ENCODE data around the gene MYH16. TPM values are rescaled to one million over a fixed set of nuclear protein-coding genes. Genes with fewer than 3 reads are reported as not detected.
"Not testable (repeated sequence)": the region's sequence is repeated elsewhere in the genome, so short reads cannot be mapped to it uniquely, and the experiment has no call there.

MYH16 gene
- total RNA-seq, 1 experiment from 2014 or later = 2.8 TPM

GRCh38 chr7:99352247-99352646 is 79.6 kb downstream of the MYH16 start:
- POLR2A ChIA-PET (ENCODE audit: unreplicated experiment) = no interaction called here
- H3K4me2 ChIP-seq (ENCODE audit: low read length) = no peak overlapping the region
- H3K9ac ChIP-seq (ENCODE audit: low read length) = no peak overlapping the region
- no peaks in the 10 kb centered on the region for H3K9me3 ChIP-seq (ENCODE audit: low read length)
- no peaks in the 10 kb centered on the region for H3K27me3 ChIP-seq (ENCODE audit: low read length)
- DNase-seq (no peak), ATAC-seq (no peak)
- H3K4me3 ChIP-seq (ENCODE audit: low read length) = no peak overlapping the region
- H3K4me1 ChIP-seq (ENCODE audit: insufficient read depth, low read length) = no peaks in the 10 kb centered on the region
- no peak overlapping the region for H2AFZ ChIP-seq (ENCODE audit: low read length)
- H3K9me2 ChIP-seq (replicated peaks; ENCODE audit: low read length) = no peaks in the 10 kb centered on the region
- no TSS peak for BruUV-seq (replicated peaks)
- no peaks in the 10 kb centered on the region for H4K20me1 ChIP-seq (ENCODE audit: low read length)
- no peaks in the 10 kb centered on the region for H3F3A ChIP-seq (ENCODE audit: low read length, unreplicated experiment)
- H3K79me2 ChIP-seq (ENCODE audit: low read length) = no peaks in the 10 kb centered on the region
- H3K27ac ChIP-seq (ENCODE audit: low read length) = no peak overlapping the region
- CTCF ChIA-PET = no interaction called here
- TF ChIP-seq CTCF (conservative IDR thresholded peaks at IDR 0.05; ENCODE audit: low read depth, low read length) = no peak
- TF ChIP-seq EZH2 (IDR thresholded peaks at IDR 0.05; ENCODE audit: low read length, unreplicated experiment) = no peak
- no peak for TF ChIP-seq EZH2phosphoT487 (IDR thresholded peaks at IDR 0.05; ENCODE audit: borderline replicate concordance, low read length)
- intact Hi-C loops (cut with micrococcal nuclease) = no loop called here
- peaks cover 21% of the 10 kb centered on the region; the same call in 1 of the 2 replicates for H3K36me3 ChIP-seq (ENCODE audit: low read depth, low read length)

DNA sequence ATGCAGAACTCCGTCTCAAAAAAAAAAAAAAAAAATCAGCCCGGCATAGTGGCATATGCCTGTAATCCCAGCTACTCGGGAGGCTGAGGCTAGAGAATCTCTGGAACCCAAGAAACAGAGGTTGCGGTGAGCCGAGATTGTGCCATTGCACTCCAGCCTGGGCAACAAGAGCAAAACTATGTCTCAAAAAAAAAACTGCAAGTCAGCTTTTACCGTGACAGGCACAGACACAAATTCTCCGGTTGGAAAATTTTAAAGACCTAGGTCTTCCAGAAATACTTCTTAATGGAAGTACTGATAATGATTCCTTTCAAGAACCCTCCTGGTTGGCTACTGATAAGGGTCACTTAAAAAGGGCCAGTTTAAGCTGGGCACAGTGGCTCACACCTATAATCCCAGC is 82.5 kb downstream of the MYH16 start:
- DNase-seq = no peak
- Histone ChIP-seq H3K9me3 (ENCODE audit: low read length) (no peaks in the 10 kb centered on the region), H3K9ac (ENCODE audit: low read length) (no peak overlapping the region), H3K4me3 (ENCODE audit: low read length) (no peak overlapping the region), H3K9me2 (replicated peaks; ENCODE audit: low read length) (no peaks in the 10 kb centered on the region), H4K20me1 (ENCODE audit: low read length) (no peaks in the 10 kb centered on the region), H3K36me3 (ENCODE audit: low read depth, low read length) (peaks cover 30% of the 10 kb centered on the region), H3K79me2 (ENCODE audit: low read length) (no peaks in the 10 kb centered on the region), H3F3A (ENCODE audit: low read length, unreplicated experiment) (no peaks in the 10 kb centered on the region), H3K27ac (ENCODE audit: low read length) (no peak overlapping the region), H3K4me2 (ENCODE audit: low read length) (no peak overlapping the region), H3K4me1 (ENCODE audit: insufficient read depth, low read length) (no peaks in the 10 kb centered on the region), H2AFZ (ENCODE audit: low read length) (no peak overlapping the region), H3K27me3 (ENCODE audit: low read length) (no peaks in the 10 kb centered on the region)
- TF ChIP-seq EZH2phosphoT487 (IDR thresholded peaks at IDR 0.05; ENCODE audit: borderline replicate concordance, low read length) (no peak), EZH2 (IDR thresholded peaks at IDR 0.05; ENCODE audit: low read length, unreplicated experiment) (no peak), CTCF (conservative IDR thresholded peaks at IDR 0.05; ENCODE audit: low read depth, low read length) (no peak)
- BruUV-seq (replicated peaks) = TSS peak; percentile 14
- intact Hi-C loops (cut with micrococcal nuclease) = no loop called here
- CTCF ChIA-PET = no interaction called here
- no peak for ATAC-seq
- POLR2A ChIA-PET (ENCODE audit: unreplicated experiment) = no interaction called here

- no peak for TF ChIP-seq EZH2phosphoT487 (IDR thresholded peaks at IDR 0.05; ENCODE audit: borderline replicate concordance, low read length)
- no peak for TF ChIP-seq EZH2 (IDR thresholded peaks at IDR 0.05; ENCODE audit: low read length, unreplicated experiment)
- TF ChIP-seq CTCF (conservative IDR thresholded peaks at IDR 0.05; ENCODE audit: low read depth, low read length) = no peak
- POLR2A ChIA-PET (ENCODE audit: unreplicated experiment) = no interaction called here
- no peak overlapping the region for H3K4me2 ChIP-seq (ENCODE audit: low read length)
- no peak for DNase-seq
- no peaks in the 10 kb centered on the region for H3F3A ChIP-seq (ENCODE audit: low read length, unreplicated experiment)
- no peak for ATAC-seq
- no TSS peak for BruUV-seq (replicated peaks)
- H3K79me2 ChIP-seq (ENCODE audit: low read length) = no peaks in the 10 kb centered on the region
- no peaks in the 10 kb centered on the region for H3K9me2 ChIP-seq (replicated peaks; ENCODE audit: low read length)
- H3K9me3 ChIP-seq (ENCODE audit: low read length) = no peaks in the 10 kb centered on the region
- H3K4me1 ChIP-seq (ENCODE audit: insufficient read depth, low read length) = no peaks in the 10 kb centered on the region
- CTCF ChIA-PET = no interaction called here
- H3K27me3 ChIP-seq (ENCODE audit: low read length) = no peaks in the 10 kb centered on the region
- H4K20me1 ChIP-seq (ENCODE audit: low read length) = no peaks in the 10 kb centered on the region
- H3K4me3 ChIP-seq (ENCODE audit: low read length) = no peak overlapping the region
- peaks cover 35% of the 10 kb centered on the region for H3K36me3 ChIP-seq (ENCODE audit: low read depth, low read length)
- intact Hi-C loops (cut with micrococcal nuclease) = no loop called here
- H2AFZ ChIP-seq (ENCODE audit: low read length) = no peak overlapping the region
- H3K27ac ChIP-seq (ENCODE audit: low read length) = no peak overlapping the region
- H3K9ac ChIP-seq (ENCODE audit: low read length) = no peak overlapping the region
These were observed 85.3 kb downstream of the MYH16 start for GRCh38 chr7:99357701-99358490.

DNA sequence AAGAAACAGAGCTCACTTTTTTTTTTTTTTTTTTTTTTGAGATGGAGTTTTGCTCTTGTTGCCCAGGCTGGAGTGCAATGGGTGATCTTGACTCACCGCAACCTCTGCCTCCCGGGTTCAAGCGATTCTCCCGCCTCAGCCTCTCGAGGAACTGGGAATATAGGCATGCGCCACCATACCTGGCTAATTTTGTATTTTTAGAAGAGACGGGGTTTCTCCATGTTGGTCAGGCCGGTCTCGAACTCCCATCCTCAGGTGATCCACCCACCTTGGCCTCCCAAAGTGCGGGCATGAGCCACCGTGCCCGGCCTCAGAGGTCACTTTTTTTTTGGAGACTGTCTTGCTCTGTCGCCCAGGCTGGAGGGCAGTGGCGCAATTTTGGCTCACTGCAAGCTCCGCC is 85.9 kb downstream of the MYH16 start:
- H3K27ac ChIP-seq (ENCODE audit: low read length); DNase-seq; BruUV-seq (replicated peaks); H3K4me2 ChIP-seq (ENCODE audit: low read length); ATAC-seq; H3K79me2 ChIP-seq (ENCODE audit: low read length); H3K4me3 ChIP-seq (ENCODE audit: low read length); H3K27me3 ChIP-seq (ENCODE audit: low read length); H3K9me3 ChIP-seq (ENCODE audit: low read length); H3F3A ChIP-seq (ENCODE audit: low read length, unreplicated experiment); H3K9ac ChIP-seq (ENCODE audit: low read length); H4K20me1 ChIP-seq (ENCODE audit: low read length); H2AFZ ChIP-seq (ENCODE audit: low read length); CTCF ChIA-PET; H3K4me1 ChIP-seq (ENCODE audit: insufficient read depth, low read length); intact Hi-C loops (cut with micrococcal nuclease); POLR2A ChIA-PET (ENCODE audit: unreplicated experiment); H3K9me2 ChIP-seq (replicated peaks; ENCODE audit: low read length): not testable (repeated sequence)
- H3K36me3 ChIP-seq (ENCODE audit: low read depth, low read length) = peaks cover 41% of the 10 kb centered on the region
